ENCODE measurements around the gene RAB39B.
A peak's percentile ranks its signal among the peaks of the same experiment; 100 is the strongest.

- TF ChIP-seq CTCF (IDR thresholded peaks at IDR 0.05) (no peak), ZNF138 (CRISPR knock-in tag; conservative IDR thresholded peaks at IDR 0.05) (no peak), MAX (CRISPR knock-in tag; IDR thresholded peaks at IDR 0.05) (0 out of 2 replicates have a peak, but pooled peaks have one; percentile 56), ETV6 (CRISPR knock-in tag; IDR thresholded peaks at IDR 0.05) (no peak), AFF4 (CRISPR knock-in tag; IDR thresholded peaks at IDR 0.05; ENCODE audit: borderline replicate concordance) (no peak), ATF1 (CRISPR knock-in tag; IDR thresholded peaks at IDR 0.05) (no peak), CREM (CRISPR knock-in tag; IDR thresholded peaks at IDR 0.05) (no peak), NFYB (CRISPR knock-in tag; conservative IDR thresholded peaks at IDR 0.05; ENCODE audit: low read depth) (no peak), USF2 (CRISPR knock-in tag; IDR thresholded peaks at IDR 0.05) (no peak), KAT7 (CRISPR knock-in tag; IDR thresholded peaks at IDR 0.05; ENCODE audit: borderline replicate concordance) (0 out of 2 replicates have a peak, but pooled peaks have one; percentile 31)
Measured at GRCh38 chrX:155263854-155264628, at the start of gene RAB39B.

Data from WTC11 (cell line).